ENCODE data around the gene GIT1. TPM values are rescaled to one million over a fixed set of nuclear protein-coding genes. Genes with fewer than 3 reads are reported as not detected.

GIT1 gene
- total RNA-seq, 4 donors from 2014 or later: 35.7 to 71.7 (median 42.4) TPM

- no peaks in the 10 kb centered on the region for H3K27me3 ChIP-seq
- 38 to 48% methylated on average over 2 of the region's 2 CpGs for WGBS, 2 donors
- H3K27ac ChIP-seq: peak overlapping the region; percentile 79 to 90 (median 85)
- peaks cover 50 to 92% of the 10 kb centered on the region in 2 donors for H3K4me1 ChIP-seq
- TF ChIP-seq CTCF (IDR thresholded peaks at IDR 0.05): no peak
- TF ChIP-seq POLR2A (IDR thresholded peaks at IDR 0.05): no peak
- H3K4me3 ChIP-seq (replicated peaks in 1 of 3): no peak overlapping the region
- peak; percentile 78 to 81 for DNase-seq
- H3K36me3 ChIP-seq: peaks cover 0 to 13% of the 10 kb centered on the region in 2 donors
- intact Hi-C loops (cut with DNase I): no loop called here
- no peaks in the 10 kb centered on the region for H3K9me3 ChIP-seq
Observed at GRCh38 chr17:29628644-29629043, 39.2 kb upstream of the GIT1 start.

GRCh38 chr17:29627951-29628350, 38.5 kb upstream of the GIT1 start:
- WGBS, 2 donors: 28 to 49% methylated on average over 1 of the region's 1 CpG
- Histone ChIP-seq H3K9me3 (no peaks in the 10 kb centered on the region), H3K27me3 (no peaks in the 10 kb centered on the region), H3K27ac (peak overlapping the region; percentile 77 to 90 (median 79)), H3K4me3 (replicated peaks in 1 of 3) (no peak overlapping the region), H3K4me1 (peaks cover 45 to 90% of the 10 kb centered on the region in 2 donors), H3K36me3 (peaks cover 0 to 13% of the 10 kb centered on the region in 2 donors)
- intact Hi-C loops (cut with DNase I): no loop called here
- peak; percentile 67 to 68 for DNase-seq
- TF ChIP-seq POLR2A (IDR thresholded peaks at IDR 0.05) (no peak), CTCF (IDR thresholded peaks at IDR 0.05) (no peak)

- intact Hi-C loops (cut with DNase I): no loop called here
- no peaks in the 10 kb centered on the region for H3K9me3 ChIP-seq
- WGBS, 2 donors: 91 to 97% methylated on average over 8 of the region's 8 CpGs
- H3K36me3 ChIP-seq: no peaks in the 10 kb centered on the region
- peaks cover 24 to 83% of the 10 kb centered on the region in 2 donors for H3K4me1 ChIP-seq
- no peak for DNase-seq
- H3K27ac ChIP-seq: peak overlapping the region in 1 of 3 donors; percentile 10
- no peak overlapping the region for H3K4me3 ChIP-seq (replicated peaks in 1 of 3)
- no peaks in the 10 kb centered on the region for H3K27me3 ChIP-seq
- TF ChIP-seq CTCF (IDR thresholded peaks at IDR 0.05): no peak
- TF ChIP-seq POLR2A (IDR thresholded peaks at IDR 0.05): no peak
Observed at GRCh38 chr17:29625037-29625750, 35.7 kb upstream of the GIT1 start.

GRCh38 chr17:29624586-29624985, 35.1 kb upstream of the GIT1 start:
- peaks cover 24 to 81% of the 10 kb centered on the region in 2 donors for H3K4me1 ChIP-seq
- no peaks in the 10 kb centered on the region for H3K27me3 ChIP-seq
- intact Hi-C loops (cut with DNase I): no loop called here
- TF ChIP-seq CTCF (IDR thresholded peaks at IDR 0.05): no peak
- no peak for TF ChIP-seq POLR2A (IDR thresholded peaks at IDR 0.05)
- 55 to 72% methylated on average over 4 of the region's 4 CpGs for WGBS, 2 donors
- DNase-seq: no peak
- H3K4me3 ChIP-seq (replicated peaks in 1 of 3): no peak overlapping the region
- no peaks in the 10 kb centered on the region for H3K36me3 ChIP-seq
- H3K27ac ChIP-seq: peak overlapping the region in 1 of 3 donors; percentile 10
- no peaks in the 10 kb centered on the region for H3K9me3 ChIP-seq

- Histone ChIP-seq H3K27me3 (no peaks in the 10 kb centered on the region), H3K4me3 (replicated peaks in 1 of 3) (peak overlapping the region in 1 of 3 donors; percentile 80), H3K4me1 (peaks cover 16 to 75% of the 10 kb centered on the region in 2 donors), H3K36me3 (no peaks in the 10 kb centered on the region), H3K27ac (no peak overlapping the region), H3K9me3 (no peaks in the 10 kb centered on the region)
- intact Hi-C loops (cut with DNase I): no loop called here
- TF ChIP-seq CTCF (IDR thresholded peaks at IDR 0.05) (no peak), POLR2A (IDR thresholded peaks at IDR 0.05) (no peak)
- no peak for DNase-seq
- 55 to 56% methylated on average over 3 to 4 of the region's 4 CpGs for WGBS, 2 donors
Observed at GRCh38 chr17:29623283-29623647, 33.8 kb upstream of the GIT1 start.

All from thyroid gland (tissue), 4 donors.